Choroid plexus epithelial cell (primary cell): ENCODE measurements around the gene KRT35.

Source experiments
- DNase-seq: peaks from one replicate; pipeline ENCODE4 v3.0.0-alpha.2; 2010; ENCODE audit warnings: low read depth
- H3K4me3 ChIP-seq: 2 replicates; pipeline ENCODE4 v1.5.1; 2011; ENCODE audit warnings: low read depth, mild to moderate bottlenecking, control low read depth, low read length, moderate library complexity
- TF ChIP-seq, protein P1 (sequence below): conservative IDR thresholded peaks from 2 replicates; pipeline ENCODE4 v1.5.1; 2011; ENCODE audit warnings: low read depth, mild to moderate bottlenecking, control low read depth, inconsistent platforms, low read length, moderate library complexity

The KRT35 gene

DNA sequence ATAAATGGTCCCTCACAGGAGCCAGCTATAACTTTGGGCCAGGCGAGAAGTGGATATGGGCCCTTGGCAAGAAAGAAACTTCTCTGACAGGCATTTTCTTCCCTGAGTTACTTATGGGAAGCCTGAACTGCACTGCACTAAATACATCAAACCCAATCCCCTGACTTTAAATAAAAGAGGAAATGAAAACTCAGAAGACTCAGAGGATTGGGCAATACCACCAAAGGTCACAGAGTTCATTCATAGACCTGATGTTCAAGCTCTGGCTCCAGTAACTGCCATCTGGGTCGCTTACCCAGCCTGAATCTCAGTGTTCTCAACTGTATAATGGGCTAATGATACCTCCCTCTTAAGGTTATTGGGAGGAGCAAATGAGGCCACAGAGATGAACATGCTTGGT, 815 bp downstream of the KRT35 start:
- DNase-seq: no peak

DNA sequence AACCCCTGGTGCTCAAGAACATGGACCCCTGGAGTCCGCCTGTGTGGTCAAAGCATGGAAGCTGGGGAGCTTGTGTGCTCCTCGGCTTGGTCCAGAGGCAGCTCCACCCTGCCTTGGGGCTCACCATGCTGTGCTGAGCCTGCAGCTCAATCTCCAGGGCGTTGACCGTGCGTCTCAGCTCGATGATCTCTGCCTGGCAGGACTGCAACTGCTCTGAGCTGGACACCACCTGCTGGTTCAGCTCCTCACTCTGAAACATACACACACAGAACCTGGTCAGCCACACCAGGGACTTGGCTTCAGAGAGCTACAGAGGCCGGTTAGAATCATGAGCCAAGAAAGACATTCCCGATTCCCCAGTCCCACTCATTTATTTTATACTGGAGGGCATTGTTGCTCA, 2.7 kb downstream of the KRT35 start:
- no peak for DNase-seq
- H3K4me3 ChIP-seq: no peak overlapping the region
- TF ChIP-seq, protein P1, sequence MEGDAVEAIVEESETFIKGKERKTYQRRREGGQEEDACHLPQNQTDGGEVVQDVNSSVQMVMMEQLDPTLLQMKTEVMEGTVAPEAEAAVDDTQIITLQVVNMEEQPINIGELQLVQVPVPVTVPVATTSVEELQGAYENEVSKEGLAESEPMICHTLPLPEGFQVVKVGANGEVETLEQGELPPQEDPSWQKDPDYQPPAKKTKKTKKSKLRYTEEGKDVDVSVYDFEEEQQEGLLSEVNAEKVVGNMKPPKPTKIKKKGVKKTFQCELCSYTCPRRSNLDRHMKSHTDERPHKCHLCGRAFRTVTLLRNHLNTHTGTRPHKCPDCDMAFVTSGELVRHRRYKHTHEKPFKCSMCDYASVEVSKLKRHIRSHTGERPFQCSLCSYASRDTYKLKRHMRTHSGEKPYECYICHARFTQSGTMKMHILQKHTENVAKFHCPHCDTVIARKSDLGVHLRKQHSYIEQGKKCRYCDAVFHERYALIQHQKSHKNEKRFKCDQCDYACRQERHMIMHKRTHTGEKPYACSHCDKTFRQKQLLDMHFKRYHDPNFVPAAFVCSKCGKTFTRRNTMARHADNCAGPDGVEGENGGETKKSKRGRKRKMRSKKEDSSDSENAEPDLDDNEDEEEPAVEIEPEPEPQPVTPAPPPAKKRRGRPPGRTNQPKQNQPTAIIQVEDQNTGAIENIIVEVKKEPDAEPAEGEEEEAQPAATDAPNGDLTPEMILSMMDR: peak; percentile 9

More for the DNA sequence above, 815 bp downstream of the KRT35 start:
- TF ChIP-seq, protein P1: no peak
- H3K4me3 ChIP-seq: no peak overlapping the region

DNA sequence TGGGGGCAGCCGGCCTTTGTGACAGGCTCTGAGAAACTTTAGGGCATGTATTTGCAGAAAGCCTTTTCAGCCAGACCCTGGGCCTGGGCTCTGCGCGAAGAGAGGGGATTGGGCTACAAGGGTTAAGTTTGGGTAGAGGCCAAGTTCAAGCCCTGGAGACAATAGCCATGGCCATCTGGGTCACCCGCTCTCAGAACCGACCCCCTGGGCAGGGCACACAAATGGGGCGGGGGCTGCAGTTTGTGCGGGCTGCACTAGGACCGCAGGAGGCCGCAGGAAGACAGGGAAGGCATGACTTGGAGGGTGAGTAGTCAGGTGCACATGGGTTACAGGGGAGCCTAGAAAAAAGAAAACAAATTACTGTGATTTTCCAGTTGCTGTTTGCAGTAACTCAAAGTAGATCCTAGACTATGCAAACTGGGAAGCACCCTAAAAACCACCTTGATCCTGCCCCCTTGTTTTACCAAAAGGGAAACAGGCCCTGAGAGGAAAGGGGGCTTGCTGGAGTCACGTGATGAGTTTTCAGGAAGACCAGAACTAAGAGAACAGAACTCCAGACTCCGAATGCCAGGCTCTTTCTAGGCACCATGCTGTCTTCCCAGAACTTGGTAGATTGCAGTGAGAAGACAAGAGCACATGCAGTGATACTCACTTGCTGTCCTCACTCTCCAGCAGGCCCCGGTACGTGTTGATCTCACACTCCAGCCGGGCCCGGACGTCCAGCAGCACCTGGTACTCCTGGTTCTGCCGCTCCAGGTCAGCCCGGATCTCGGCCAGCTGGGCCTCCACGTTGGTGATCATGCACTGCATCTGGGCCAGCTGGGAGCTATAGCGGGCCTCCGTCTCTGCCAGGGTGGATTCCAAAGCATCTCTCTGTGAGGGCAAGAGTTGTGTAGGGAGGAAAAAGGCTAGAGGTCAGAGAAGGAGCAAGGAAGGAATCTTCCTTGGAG, 3.8 kb downstream of the KRT35 start:
- no peak for DNase-seq
- no peak overlapping the region for H3K4me3 ChIP-seq
- TF ChIP-seq, protein P1: no peak

DNA sequence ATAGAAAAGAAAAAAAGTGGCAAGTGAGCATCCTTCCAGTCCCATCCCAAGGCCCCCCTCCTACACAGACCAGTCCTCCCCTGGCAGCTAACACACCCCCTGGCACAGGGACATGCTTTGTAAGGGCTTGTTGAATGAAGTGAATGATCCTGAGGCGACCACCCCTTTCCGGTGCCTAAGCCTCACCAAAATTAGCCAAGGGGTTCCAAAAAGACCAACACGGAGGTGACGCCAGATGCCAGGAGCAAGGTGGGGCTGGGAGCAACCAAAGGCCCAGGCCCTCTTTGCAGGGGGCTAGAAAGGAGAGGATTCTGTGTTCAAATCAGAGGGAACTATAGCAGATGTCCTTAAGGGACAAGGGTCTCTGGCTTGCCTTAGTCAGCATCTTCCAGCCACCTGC, 5.5 kb downstream of the KRT35 start:
- no peak for DNase-seq
- H3K4me3 ChIP-seq: no peak overlapping the region
- TF ChIP-seq, protein P1: no peak

GRCh38 chr17:41474863-41475262, 6.1 kb downstream of the KRT35 start:
- H3K4me3 ChIP-seq: no peak overlapping the region
- peak; percentile 36 for DNase-seq
- TF ChIP-seq, protein P1: no peak

GRCh38 chr17:41468346-41468745, 12.6 kb downstream of the KRT35 start:
- DNase-seq: no peak
- TF ChIP-seq, protein P1: no peak
- no peak overlapping the region for H3K4me3 ChIP-seq

DNA sequence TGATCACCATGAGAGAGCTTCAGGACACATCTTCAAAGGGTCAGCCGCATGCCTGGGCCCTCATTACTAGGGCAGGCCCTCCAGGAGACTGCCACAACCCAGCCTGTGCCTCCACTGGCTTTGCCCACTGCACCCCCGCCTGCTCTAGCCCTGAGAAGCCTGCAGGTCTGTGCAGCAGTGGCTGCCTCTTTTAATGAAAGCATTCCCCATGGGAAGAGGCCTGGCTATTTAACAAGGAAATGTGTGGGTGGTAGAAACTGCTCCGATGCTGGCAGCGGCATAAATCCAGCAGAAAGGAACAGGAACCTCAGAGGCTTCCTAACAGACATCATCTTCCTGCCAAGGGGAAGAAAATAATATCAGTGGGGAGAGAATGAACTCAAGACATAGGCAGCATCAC, 13.4 kb downstream of the KRT35 start:
- no peak for DNase-seq
- no peak overlapping the region for H3K4me3 ChIP-seq
- TF ChIP-seq, protein P1: no peak
